ENCODE measurements around the gene CHST11.

GRCh38 chr12:104752881-104753280 lies 296.1 kb downstream of the CHST11 start:
- TF ChIP-seq SREBF1 (IDR thresholded peaks at IDR 0.05; ENCODE audit: borderline replicate concordance, low read depth, low read length) (no peak), STAT5B (CRISPR knock-in tag; IDR thresholded peaks at IDR 0.05) (no peak), TRIM28 (IDR thresholded peaks at IDR 0.05) (no peak)
